Activated CD8-positive, alpha-beta T cell treated with anti-CD3 and anti-CD28 coated beads, Interleukin-2, amount 10 ng/mL, durations not matched to agents 7 days and 5 days (primary cell): ENCODE results near the gene RNF224. TPM values are rescaled to one million over a fixed set of nuclear protein-coding genes. Genes with fewer than 3 reads are reported as not detected.
"Not testable (repeated sequence)": the region's sequence is repeated elsewhere in the genome, so short reads cannot be mapped to it uniquely, and the experiment has no call there.

ENCODE experiments used
- ATAC-seq: fragments of 150-1000 bp; cut with Tn5 transposase; one replicate; pipeline ENCODE4 v1.10.0; 2021; ENCODE audit warnings: moderate library complexity
- CTCF ChIA-PET: fragments of 350-600 bp; sonication (Branson Sonifier 250); formaldehyde crosslinking; loops from one replicate; lab custom pipeline; 2021; ENCODE audit warnings: antibody characterized with exemption; lab: Charles Lee
- POLR2A ChIA-PET: fragments of 350-600 bp; sonication (Branson Sonifier 250); formaldehyde crosslinking; loops from one replicate; lab custom pipeline; 2021; ENCODE audit warnings: antibody characterized with exemption; lab: Charles Lee
- DNase-seq: peaks from one replicate; pipeline ENCODE4 v3.0.0-alpha.2; 2020
- H3K27ac Mint-ChIP-seq: one replicate; pipeline ENCODE4 v1.8.0; 2021; ENCODE audit warnings: mild to moderate bottlenecking, mixed read lengths
- H3K27me3 Mint-ChIP-seq: one replicate; pipeline ENCODE4 v1.8.0; 2021; ENCODE audit warnings: low read depth, mixed read lengths
- H3K36me3 Mint-ChIP-seq: one replicate; pipeline ENCODE4 v1.8.0; 2021; ENCODE audit warnings: low read depth, mixed read lengths
- H3K4me1 Mint-ChIP-seq: one replicate; pipeline ENCODE4 v1.8.0; 2021; ENCODE audit warnings: low read depth, mixed read lengths
- H3K4me3 Mint-ChIP-seq: one replicate; pipeline ENCODE4 v1.8.0; 2021; ENCODE audit warnings: mild to moderate bottlenecking, mixed read lengths
- H3K9me3 Mint-ChIP-seq: one replicate; pipeline ENCODE4 v1.8.0; 2022; ENCODE audit warnings: mixed read lengths; ENCODE audit not compliant: insufficient read depth
- total RNA-seq, 2 experiments: library from RNA; stranded (reverse); gene quantifications; one replicate each; pipeline ENCODE4 v1.2.3, GENCODE V29; 2021

The RNF224 gene
- total RNA-seq, 2 experiments from 2014 or later, result not detected

DNA sequence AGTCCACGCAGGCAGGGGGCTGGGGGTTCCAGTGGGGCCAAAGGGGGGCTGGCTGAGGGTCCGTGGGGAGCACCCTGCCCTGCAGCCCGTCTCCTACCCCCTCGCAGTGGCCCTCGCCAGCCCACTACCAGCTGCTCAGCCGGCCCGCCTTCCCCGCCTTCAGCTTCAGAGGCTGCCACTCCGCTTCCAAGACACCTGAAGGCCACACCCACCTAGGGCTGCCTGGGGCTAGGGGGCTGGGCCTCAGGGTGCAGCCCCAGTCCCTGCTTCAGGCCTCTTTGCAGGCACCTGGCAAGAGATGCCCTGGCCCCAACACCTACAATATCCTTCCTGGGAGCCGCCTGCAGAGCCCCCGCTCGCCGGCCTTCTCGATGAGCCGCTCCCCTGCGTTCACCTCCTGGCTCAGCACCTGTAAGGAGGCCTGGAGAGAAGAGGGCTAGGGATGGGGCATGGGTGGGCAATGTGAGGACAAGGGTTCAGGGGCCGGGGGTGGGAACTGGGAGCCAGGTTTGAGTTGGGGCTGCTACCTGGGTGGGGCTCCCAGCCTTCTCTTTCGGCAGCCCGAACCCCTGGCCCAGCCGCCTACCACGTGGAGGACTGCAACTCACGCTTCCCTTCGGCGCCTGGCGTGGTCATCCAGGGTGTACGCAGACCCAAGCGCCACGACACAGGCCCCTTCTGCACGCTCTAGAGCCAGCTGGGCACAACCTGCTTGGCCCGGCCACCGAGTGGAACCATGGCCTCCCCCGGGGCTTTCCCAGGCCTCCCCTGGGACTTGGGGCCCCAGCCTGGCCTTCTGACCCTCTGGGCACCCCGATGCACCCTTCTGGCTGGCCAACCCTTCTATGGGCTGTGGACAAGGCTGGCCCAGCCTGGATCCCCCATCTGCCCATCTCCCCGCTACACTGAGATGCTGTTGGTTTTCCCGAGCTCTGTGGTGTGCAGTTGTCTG is 25.5 kb downstream of the RNF224 start:
- DNase-seq (no peak), ATAC-seq (no peak)
- ChIA-PET CTCF (interaction anchor here (1.0 to 4.4 kb wide), 2 partner anchors 12 to 16 kb away, joined by 4 to 32 read pairs; partner anchors contain the start of gene TUBB4B), POLR2A (interaction anchor here (4.4 to 5.5 kb wide), 2 partner anchors 8 to 11 kb away, joined by 14 to 87 read pairs; partner anchors contain the start of gene TUBB4B)
- Mint-ChIP-seq H3K27ac (no peak overlapping the region), H3K9me3 (no peaks in the 10 kb centered on the region), H3K27me3 (no peaks in the 10 kb centered on the region), H3K4me1 (peaks cover 20% of the 10 kb centered on the region), H3K4me3 (no peak overlapping the region), H3K36me3 (peaks cover 8% of the 10 kb centered on the region)

DNA sequence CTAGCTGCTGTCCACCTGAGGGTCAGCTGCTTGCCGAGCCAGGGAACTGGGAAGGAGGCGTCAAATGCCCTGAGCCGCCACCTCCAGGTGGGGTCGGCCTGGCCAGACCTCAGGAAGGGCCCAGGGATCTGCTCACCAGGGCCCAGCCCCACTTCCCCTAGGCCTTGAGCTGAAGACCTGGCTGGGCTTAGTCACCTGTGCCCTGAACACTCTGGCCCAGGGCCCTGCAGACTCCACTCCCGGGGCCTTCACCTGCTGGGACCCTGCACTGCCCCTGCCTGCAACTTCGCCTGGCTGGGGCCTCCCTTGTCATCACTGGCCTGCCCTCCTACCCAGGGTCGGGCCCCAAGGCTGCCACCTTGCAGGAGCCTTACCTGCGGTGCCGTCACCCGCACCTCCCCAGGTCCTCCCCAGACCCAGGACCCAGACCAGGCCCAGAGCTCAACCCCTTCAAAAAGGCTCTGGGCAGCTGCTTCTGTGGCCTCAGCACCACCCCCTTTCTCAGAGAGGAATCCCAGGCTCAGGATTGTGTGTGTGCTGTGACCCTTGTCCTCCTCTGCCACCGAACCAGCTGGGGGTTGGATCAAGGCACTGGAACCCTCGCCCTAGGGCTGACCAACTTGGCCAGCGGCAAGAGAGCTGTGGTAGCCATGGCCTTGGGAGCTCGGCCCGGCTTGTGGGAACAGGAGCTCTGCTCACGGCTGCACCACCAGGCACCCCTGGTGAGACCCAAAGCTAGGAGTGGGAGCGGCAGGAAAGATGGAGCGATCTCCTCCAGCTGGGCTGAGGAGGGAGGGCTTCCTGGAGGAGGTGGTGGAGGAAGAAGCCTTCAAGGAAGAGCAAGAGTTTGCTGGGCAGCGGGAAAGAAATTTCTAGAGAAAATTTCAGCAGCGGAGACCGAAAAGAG is 26.7 kb downstream of the RNF224 start:
- Mint-ChIP-seq H3K4me1 (peaks cover 20% of the 10 kb centered on the region), H3K27ac (peak overlapping the region; percentile 78), H3K27me3 (no peaks in the 10 kb centered on the region), H3K36me3 (peaks cover 12% of the 10 kb centered on the region), H3K4me3 (peak overlapping the region; percentile 79), H3K9me3 (no peaks in the 10 kb centered on the region)
- CTCF ChIA-PET, result interaction anchor here (0.9 to 4.4 kb wide), 4 partner anchors 9 to 225 kb away, joined by 3 to 32 read pairs (median 10); partner anchors contain the start of gene TUBB4B
- POLR2A ChIA-PET, result interaction anchor here (0.6 to 5.5 kb wide), 6 partner anchors 9 to 168 kb away, joined by 3 to 87 read pairs (median 4); partner anchors contain the start of genes MAN1B1 and TUBB4B
- DNase-seq (no peak), ATAC-seq (no peak)

GRCh38 chr9:137254624-137255447 is 27.5 kb downstream of the RNF224 start, which contains the start of gene NELFB:
Gene NELFB, plus strand, starts transcription at chr9:137255327.
- Mint-ChIP-seq H3K27ac (peak within 1 kb of the TSS; percentile 87), H3K9me3 (no peaks in the 10 kb centered on the region), H3K36me3 (peaks cover 17% of the 10 kb centered on the region), H3K27me3 (no peaks in the 10 kb centered on the region), H3K4me1 (peaks cover 20% of the 10 kb centered on the region), H3K4me3 (peak within 1 kb of the TSS; percentile 91)
- ATAC-seq, result peak; percentile 91
- CTCF ChIA-PET, result interaction anchor here (0.9 to 4.4 kb wide), 4 partner anchors 9 to 226 kb away, joined by 3 to 32 read pairs (median 10); partner anchors contain the start of gene TUBB4B
- POLR2A ChIA-PET, result interaction anchor here (0.6 to 5.5 kb wide), 8 partner anchors 10 to 168 kb away, joined by 3 to 87 read pairs (median 4); partner anchors contain the start of genes MAN1B1, TPRN and TUBB4B
- peak; percentile 95 for DNase-seq

DNA sequence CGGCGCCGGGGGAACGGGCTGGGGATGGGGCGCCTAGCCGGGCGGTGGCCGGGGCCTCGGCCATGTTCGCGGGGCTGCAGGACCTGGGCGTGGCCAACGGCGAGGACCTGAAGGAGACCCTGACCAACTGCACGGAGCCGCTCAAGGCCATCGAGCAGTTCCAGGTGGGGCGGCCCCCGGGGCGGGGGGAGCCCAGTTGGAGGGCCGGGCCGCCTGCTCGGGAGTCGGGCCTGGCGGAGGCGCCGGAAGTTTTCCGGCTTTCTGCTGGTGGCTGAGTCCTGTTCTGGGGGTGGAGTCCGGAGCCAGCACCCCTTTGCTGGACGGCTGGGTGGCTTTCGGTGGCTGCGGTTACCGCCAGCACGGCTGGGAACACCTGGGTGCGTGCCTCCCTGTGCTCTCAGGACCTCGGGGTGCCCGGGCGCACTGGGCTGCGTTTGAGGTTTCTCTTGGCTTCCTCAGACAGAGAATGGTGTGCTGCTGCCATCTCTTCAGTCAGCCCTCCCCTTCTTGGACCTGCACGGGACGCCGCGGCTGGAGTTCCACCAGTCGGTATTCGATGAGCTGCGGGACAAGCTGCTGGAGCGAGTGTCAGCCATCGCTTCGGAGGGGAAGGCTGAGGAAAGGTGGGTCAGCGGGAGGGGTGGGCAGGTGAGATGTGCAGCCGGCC is 28.3 kb downstream of the RNF224 start:
- Mint-ChIP-seq H3K27ac (peak overlapping the region; percentile 87), H3K9me3 (no peaks in the 10 kb centered on the region), H3K27me3 (no peaks in the 10 kb centered on the region), H3K36me3 (peaks cover 17% of the 10 kb centered on the region), H3K4me1 (peaks cover 20% of the 10 kb centered on the region), H3K4me3 (peak overlapping the region; percentile 91)
- CTCF ChIA-PET, result interaction anchor here (1.0 to 4.4 kb wide), 5 partner anchors 10 to 27 kb away, joined by 3 to 32 read pairs (median 5); partner anchors contain the start of gene TUBB4B
- POLR2A ChIA-PET, result interaction anchor here (0.6 to 5.5 kb wide), 7 partner anchors 11 to 169 kb away, joined by 3 to 87 read pairs (median 4); partner anchors contain the start of genes MAN1B1, TPRN and TUBB4B
- ATAC-seq (no peak), DNase-seq (no peak)

GRCh38 chr9:137256362-137256761 is 29.1 kb downstream of the RNF224 start:
- Mint-ChIP-seq H3K36me3 (peaks cover 18% of the 10 kb centered on the region), H3K9me3 (no peaks in the 10 kb centered on the region), H3K27me3 (no peaks in the 10 kb centered on the region), H3K27ac (peak overlapping the region; percentile 25), H3K4me3 (peak overlapping the region; percentile 91), H3K4me1 (peaks cover 20% of the 10 kb centered on the region)
- ChIA-PET POLR2A (interaction anchor here (0.6 to 5.5 kb wide), 4 partner anchors 12 to 24 kb away, joined by 3 to 87 read pairs (median 8); partner anchors contain the start of gene TUBB4B), CTCF (interaction anchor here (1.0 to 4.4 kb wide), 3 partner anchors 16 to 26 kb away, joined by 3 to 32 read pairs (median 5); partner anchors contain the start of gene TUBB4B)
- ATAC-seq, result no peak
- no peak for DNase-seq

- no peak overlapping the region for H3K27ac Mint-ChIP-seq
- peaks cover 20% of the 10 kb centered on the region for H3K4me1 Mint-ChIP-seq
- peaks cover 23% of the 10 kb centered on the region for H3K36me3 Mint-ChIP-seq
- H3K9me3 Mint-ChIP-seq, result no peaks in the 10 kb centered on the region
- POLR2A ChIA-PET, result interaction anchor here (1.0 to 5.5 kb wide), 3 partner anchors 12 to 20 kb away, joined by 3 to 87 read pairs (median 14); partner anchors contain the start of gene TUBB4B
- ATAC-seq (no peak), DNase-seq (no peak)
- H3K27me3 Mint-ChIP-seq, result no peaks in the 10 kb centered on the region
- CTCF ChIA-PET, result interaction anchor here (1.0 to 4.4 kb wide), 3 partner anchors 16 to 26 kb away, joined by 3 to 32 read pairs (median 5); partner anchors contain the start of gene TUBB4B
- peak overlapping the region; percentile 91 for H3K4me3 Mint-ChIP-seq
These were observed 29.6 kb downstream of the RNF224 start for GRCh38 chr9:137256856-137257255.

- H3K9me3 Mint-ChIP-seq, H3K4me3 Mint-ChIP-seq, ATAC-seq, DNase-seq, H3K27me3 Mint-ChIP-seq, POLR2A ChIA-PET, H3K4me1 Mint-ChIP-seq, H3K27ac Mint-ChIP-seq: not testable (repeated sequence)
- H3K36me3 Mint-ChIP-seq, result peaks cover 22% of the 10 kb centered on the region
- CTCF ChIA-PET, result interaction anchor here (1.8 kb wide), 1 partner anchor 15 kb away, joined by 6 read pairs; the partner anchor contains the start of gene TOR4A
These were observed 35.0 kb downstream of the RNF224 start for GRCh38 chr9:137262173-137262908.

DNA sequence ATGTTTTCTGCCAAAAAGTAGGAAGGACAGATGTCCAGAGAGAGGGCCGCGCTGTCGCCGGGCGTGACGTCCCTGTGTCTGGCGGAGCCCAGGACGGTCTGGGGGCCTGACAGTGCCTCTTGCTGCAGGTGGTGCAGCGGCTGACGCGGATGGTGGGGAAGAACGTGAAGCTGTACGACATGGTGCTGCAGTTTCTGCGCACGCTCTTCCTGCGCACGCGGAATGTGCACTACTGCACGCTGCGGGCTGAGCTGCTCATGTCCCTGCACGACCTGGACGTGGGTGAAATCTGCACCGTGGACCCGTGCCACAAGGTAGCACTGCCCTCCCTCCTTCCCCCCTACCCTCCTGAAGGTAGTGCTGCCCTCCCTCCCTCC is 35.6 kb downstream of the RNF224 start:
- Mint-ChIP-seq H3K27me3 (no peaks in the 10 kb centered on the region), H3K27ac (no peak overlapping the region), H3K9me3 (no peaks in the 10 kb centered on the region), H3K36me3 (peaks cover 28% of the 10 kb centered on the region), H3K4me1 (peaks cover 3% of the 10 kb centered on the region), H3K4me3 (no peak overlapping the region)
- ChIA-PET POLR2A (no interaction called here), CTCF (no interaction called here)
- no peak for ATAC-seq
- DNase-seq, result no peak

DNA sequence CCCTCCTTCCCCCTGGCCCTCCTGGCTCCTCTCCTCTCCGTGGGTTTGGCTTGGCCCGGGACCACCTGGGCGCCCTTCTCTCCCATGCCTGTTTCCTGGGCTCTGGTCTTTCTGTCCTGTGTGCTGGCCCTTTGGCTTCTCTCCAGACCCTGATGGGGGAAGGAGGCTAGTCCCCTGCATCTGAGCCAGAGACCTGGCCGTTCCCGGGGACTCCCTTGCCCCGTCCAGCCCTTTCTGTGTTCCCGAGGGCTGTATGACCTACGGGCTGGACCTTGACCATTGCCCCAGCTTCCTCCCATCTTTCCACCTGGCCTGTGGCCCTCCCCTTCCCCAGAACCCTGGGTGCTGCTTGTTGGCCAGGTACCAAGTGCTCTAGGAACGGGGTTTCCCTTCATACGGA is 36.2 kb downstream of the RNF224 start:
- no peak for ATAC-seq
- no peaks in the 10 kb centered on the region for H3K27me3 Mint-ChIP-seq
- H3K27ac Mint-ChIP-seq, result no peak overlapping the region
- ChIA-PET POLR2A (interaction anchor here (0.7 kb wide), 1 partner anchor 549 kb away, joined by 3 read pairs; no protein-coding TSS in a partner anchor), CTCF (no interaction called here)
- no peaks in the 10 kb centered on the region for H3K9me3 Mint-ChIP-seq
- H3K4me1 Mint-ChIP-seq, result peaks cover 3% of the 10 kb centered on the region
- peaks cover 31% of the 10 kb centered on the region for H3K36me3 Mint-ChIP-seq
- H3K4me3 Mint-ChIP-seq, result no peak overlapping the region
- no peak for DNase-seq
